Measurements from ENCODE around the gene HTR7. TPM values are rescaled to one million over a fixed set of nuclear protein-coding genes. Genes with fewer than 3 reads are reported as not detected.

HTR7 gene
- total RNA-seq, 6 donors from 2014 or later = 0.54 to 0.64 (median 0.59) TPM; not detected in 3

GRCh38 chr10:90784771-90785170 lies 73.1 kb downstream of the HTR7 start:
- ATAC-seq (ENCODE audit: low FRiP score in 2 of 2) = no peak
- H3K4me1 ChIP-seq = no peaks in the 10 kb centered on the region
- DNase-seq = no peak
- no peaks in the 10 kb centered on the region for H3K36me3 ChIP-seq
- H3K27ac ChIP-seq = no peak overlapping the region
- TF ChIP-seq POLR2A (IDR thresholded peaks at IDR 0.05) = no peak
- TF ChIP-seq POLR2AphosphoS5 (IDR thresholded peaks at IDR 0.05) = no peak
- TF ChIP-seq CTCF (IDR thresholded peaks at IDR 0.05) = no peak
- TF ChIP-seq EP300 (IDR thresholded peaks at IDR 0.05) = no peak
- no peaks in the 10 kb centered on the region for H3K9me3 ChIP-seq
- no peaks in the 10 kb centered on the region for H3K27me3 ChIP-seq
- no peak overlapping the region for H3K4me3 ChIP-seq
- WGBS, 2 donors = 57 to 85% methylated on average over 4 of the region's 4 CpGs

- no peak for DNase-seq
- Histone ChIP-seq H3K27ac (no peak overlapping the region), H3K36me3 (no peaks in the 10 kb centered on the region), H3K9me3 (no peaks in the 10 kb centered on the region), H3K4me1 (peaks cover 0 to 4% (median 0%) of the 10 kb centered on the region in 4 donors), H3K27me3 (no peaks in the 10 kb centered on the region), H3K4me3 (no peak overlapping the region)
- 77 to 88% methylated on average over 4 of the region's 4 CpGs for WGBS, 2 donors
- ATAC-seq (ENCODE audit: low FRiP score in 2 of 2) = no peak
- TF ChIP-seq POLR2AphosphoS5 (IDR thresholded peaks at IDR 0.05) (no peak), POLR2A (IDR thresholded peaks at IDR 0.05) (no peak), CTCF (IDR thresholded peaks at IDR 0.05) (no peak), EP300 (IDR thresholded peaks at IDR 0.05) (no peak)
These were observed 77.4 kb downstream of the HTR7 start for GRCh38 chr10:90780488-90780887.

GRCh38 chr10:90779548-90779947 lies 78.3 kb downstream of the HTR7 start:
- no peak for ATAC-seq (ENCODE audit: low FRiP score in 2 of 2)

GRCh38 chr10:90777621-90778020 lies 80.2 kb downstream of the HTR7 start:
- no peaks in the 10 kb centered on the region for H3K36me3 ChIP-seq
- no peak overlapping the region for H3K27ac ChIP-seq
- DNase-seq = no peak
- peaks cover 0 to 4% (median 0%) of the 10 kb centered on the region in 4 donors for H3K4me1 ChIP-seq
- WGBS, 2 donors = 56 to 60% methylated on average over 1 of the region's 1 CpG
- no peaks in the 10 kb centered on the region for H3K27me3 ChIP-seq
- H3K4me3 ChIP-seq = no peak overlapping the region
- TF ChIP-seq POLR2AphosphoS5 (IDR thresholded peaks at IDR 0.05) (peak; percentile 13 to 30), CTCF (IDR thresholded peaks at IDR 0.05) (no peak), POLR2A (IDR thresholded peaks at IDR 0.05) (no peak), EP300 (IDR thresholded peaks at IDR 0.05) (peak in 1 of 4 donors; percentile 44)
- ATAC-seq (ENCODE audit: low FRiP score in 2 of 2) = peak; percentile 64 to 81
- H3K9me3 ChIP-seq = no peaks in the 10 kb centered on the region

More at GRCh38 chr10:90779548-90779947, 78.3 kb downstream of the HTR7 start:
- Histone ChIP-seq H3K9me3 (no peaks in the 10 kb centered on the region), H3K27me3 (no peaks in the 10 kb centered on the region), H3K4me3 (no peak overlapping the region), H3K4me1 (peaks cover 0 to 4% (median 0%) of the 10 kb centered on the region in 4 donors), H3K36me3 (no peaks in the 10 kb centered on the region), H3K27ac (no peak overlapping the region)
- TF ChIP-seq POLR2AphosphoS5 (IDR thresholded peaks at IDR 0.05) (no peak), EP300 (IDR thresholded peaks at IDR 0.05) (no peak), CTCF (IDR thresholded peaks at IDR 0.05) (no peak), POLR2A (IDR thresholded peaks at IDR 0.05) (no peak)
- no peak for DNase-seq
- 68 to 73% methylated on average over 3 of the region's 3 CpGs for WGBS, 2 donors

GRCh38 chr10:90775351-90776028 lies 82.3 kb downstream of the HTR7 start:
- Histone ChIP-seq H3K27me3 (no peaks in the 10 kb centered on the region), H3K4me3 (no peak overlapping the region), H3K9me3 (peaks cover 0 to 4% (median 2%) of the 10 kb centered on the region in 4 donors), H3K36me3 (no peaks in the 10 kb centered on the region), H3K4me1 (peaks cover 0 to 4% (median 0%) of the 10 kb centered on the region in 4 donors), H3K27ac (no peak overlapping the region)
- no peak for TF ChIP-seq CTCF (IDR thresholded peaks at IDR 0.05)
- TF ChIP-seq EP300 (IDR thresholded peaks at IDR 0.05) = no peak
- no peak for TF ChIP-seq POLR2A (IDR thresholded peaks at IDR 0.05)
- no peak for TF ChIP-seq POLR2AphosphoS5 (IDR thresholded peaks at IDR 0.05)
- DNase-seq (peak in 1 of 2 donors; percentile 31), ATAC-seq (ENCODE audit: low FRiP score in 2 of 2) (peak in 1 of 2 donors; percentile 41)
- WGBS, 2 donors = 55 to 61% methylated on average over 2 of the region's 2 CpGs
